CD4-positive, alpha-beta memory T cell (primary cell): ENCODE results near the gene TSHR. TPM values are rescaled to one million over a fixed set of nuclear protein-coding genes. Genes with fewer than 3 reads are reported as not detected.
A peak's percentile ranks its signal among the peaks of the same experiment; 100 is the strongest.

ENCODE experiments used
- CTCF ChIA-PET: fragments of 350-600 bp; sonication (Branson Sonifier 250); formaldehyde crosslinking; loops from one replicate; lab custom pipeline; 2021; ENCODE audit warnings: inconsistent platforms; ENCODE audit not compliant: partially characterized antibody; lab: Charles Lee
- POLR2A ChIA-PET: fragments of 350-600 bp; sonication (Branson Sonifier 250); formaldehyde crosslinking; loops from one replicate; lab custom pipeline; 2021; ENCODE audit not compliant: partially characterized antibody; lab: Charles Lee
- DNase-seq, 5 donors: peaks; one replicate each; pipeline versions ENCODE4 v3.0.0 to v3.0.0-alpha.2; 2020 to 2022; ENCODE audit warnings: mixed read lengths in 1 of 5
- H3K27ac ChIP-seq: one replicate; pipeline ENCODE4 v1.7.0; 2013; ENCODE audit warnings: low read depth, low read length
- H3K27me3 ChIP-seq: 2 replicates; pipeline ENCODE4 v1.7.0; 2013; ENCODE audit warnings: mild to moderate bottlenecking, low read length, moderate library complexity; ENCODE audit not compliant: insufficient read depth
- H3K36me3 ChIP-seq: 2 replicates; pipeline ENCODE4 v1.7.0; 2013; ENCODE audit warnings: mild to moderate bottlenecking, low read length, moderate library complexity; ENCODE audit not compliant: insufficient read depth
- H3K4me1 ChIP-seq: 2 replicates; pipeline ENCODE4 v1.7.0; 2013; ENCODE audit warnings: mild to moderate bottlenecking, low read length, moderate library complexity; ENCODE audit not compliant: insufficient read depth
- H3K4me3 ChIP-seq, 2 donors: one replicate each; pipeline ENCODE4 v1.7.0; 2013; ENCODE audit warnings: low read length in 2 of 2, mild to moderate bottlenecking in 1 of 2
- H3K9me3 ChIP-seq, 2 donors: one replicate each; pipeline ENCODE4 v1.7.0; 2013; ENCODE audit warnings: low read length in 2 of 2, control low read depth in 1 of 2; ENCODE audit not compliant: control insufficient read depth in 1 of 2
- H3K27ac Mint-ChIP-seq, 7 donors: one replicate each; pipeline ENCODE4 v1.8.0; 2020 to 2021; ENCODE audit warnings: mixed read lengths in 7 of 7, mild to moderate bottlenecking in 6 of 7, inconsistent platforms in 3 of 7, moderate library complexity in 3 of 7
- H3K27me3 Mint-ChIP-seq, 2 donors: one replicate each; pipeline ENCODE4 v1.8.0; 2020 to 2021; ENCODE audit warnings: mixed read lengths in 2 of 2
- H3K36me3 Mint-ChIP-seq, 2 donors: one replicate each; pipeline ENCODE4 v1.8.0; 2020 to 2021; ENCODE audit warnings: mixed read lengths in 2 of 2, inconsistent platforms in 1 of 2, mild to moderate bottlenecking in 1 of 2
- H3K4me1 Mint-ChIP-seq, 4 donors: one replicate each; pipeline ENCODE4 v1.8.0; 2020 to 2021; ENCODE audit warnings: mixed read lengths in 4 of 4, mild to moderate bottlenecking in 1 of 4
- H3K4me3 Mint-ChIP-seq, 8 donors: one replicate each; pipeline ENCODE4 v1.8.0; 2020 to 2021; ENCODE audit warnings: mixed read lengths in 8 of 8, mild to moderate bottlenecking in 7 of 8, moderate library complexity in 6 of 8, inconsistent platforms in 3 of 8
- H3K9me3 Mint-ChIP-seq, 8 donors: one replicate each; pipeline ENCODE4 v1.8.0; 2020 to 2021; ENCODE audit warnings: mixed read lengths in 8 of 8, mild to moderate bottlenecking in 5 of 8, inconsistent platforms in 3 of 8, moderate library complexity in 1 of 8
- intact Hi-C: fragments of 100-400 bp; cut with micrococcal nuclease; formaldehyde crosslinking; loops from one replicate; pipeline ENCODE4 v1.15.1; 2023
- polyA plus RNA-seq, 2 donors: library from polyadenylated mRNA; unstranded; fragments of 300-500 nt; fragmentation: Illumina TruSeq; gene quantifications; one replicate each; pipeline ENCODE4 v1.2.3, GENCODE V29; 2021
- total RNA-seq, 2 experiments: library from RNA; stranded (reverse); gene quantifications; one replicate each; pipeline ENCODE4 v1.2.3, GENCODE V29; 2021

The TSHR gene
- total and polyA plus RNA-seq, 4 experiments from 2014 or later = 0.09 to 0.84 (median 0.30) TPM; not detected in 1

- H3K4me1 ChIP-seq = no peaks in the 10 kb centered on the region
- no peaks in the 10 kb centered on the region for H3K27me3 ChIP-seq
- Mint-ChIP-seq H3K9me3 (no peaks in the 10 kb centered on the region), H3K36me3 (peaks cover 0 to 10% of the 10 kb centered on the region in 2 donors), H3K4me1 (no peaks in the 10 kb centered on the region), H3K27me3 (no peaks in the 10 kb centered on the region), H3K4me3 (no peak overlapping the region), H3K27ac (no peak overlapping the region)
- H3K27ac ChIP-seq = no peak overlapping the region
- intact Hi-C loops = no loop called here
- ChIA-PET CTCF (no interaction called here), POLR2A (no interaction called here)
- H3K4me3 ChIP-seq = no peak overlapping the region
- no peak for DNase-seq
- H3K36me3 ChIP-seq = no peaks in the 10 kb centered on the region
- H3K9me3 ChIP-seq = no peaks in the 10 kb centered on the region
Observed at GRCh38 chr14:81157431-81157830, 202.0 kb downstream of the TSHR start.

- no peaks in the 10 kb centered on the region for H3K36me3 ChIP-seq
- intact Hi-C loops = no loop called here
- no peak for DNase-seq
Observed at GRCh38 chr14:81161088-81161487, 205.7 kb downstream of the TSHR start.

GRCh38 chr14:81161749-81162148 is 206.3 kb downstream of the TSHR start:
- Mint-ChIP-seq H3K4me3 (no peak overlapping the region), H3K27ac (no peak overlapping the region), H3K9me3 (no peaks in the 10 kb centered on the region), H3K36me3 (no peaks in the 10 kb centered on the region), H3K4me1 (peaks cover 0 to 4% (median 0%) of the 10 kb centered on the region in 4 donors), H3K27me3 (no peaks in the 10 kb centered on the region)
- ChIA-PET CTCF (interaction anchor here (0.9 to 6.5 kb wide), 3 partner anchors 13 to 174 kb away, joined by 5 to 38 read pairs (median 5); no protein-coding TSS in a partner anchor), POLR2A (no interaction called here)
- H3K27ac ChIP-seq = no peak overlapping the region
- no peaks in the 10 kb centered on the region for H3K9me3 ChIP-seq
- no peaks in the 10 kb centered on the region for H3K27me3 ChIP-seq
- H3K36me3 ChIP-seq = no peaks in the 10 kb centered on the region
- intact Hi-C loops = no loop called here
- no peak overlapping the region for H3K4me3 ChIP-seq
- H3K4me1 ChIP-seq = no peaks in the 10 kb centered on the region
- no peak for DNase-seq

More at GRCh38 chr14:81161088-81161487, 205.7 kb downstream of the TSHR start:
- no peaks in the 10 kb centered on the region for H3K27me3 Mint-ChIP-seq
- Histone ChIP-seq H3K4me1 (no peaks in the 10 kb centered on the region), H3K4me3 (no peak overlapping the region), H3K9me3 (no peaks in the 10 kb centered on the region), H3K27me3 (no peaks in the 10 kb centered on the region), H3K27ac (no peak overlapping the region)
- CTCF ChIA-PET = interaction anchor here (1.8 to 6.5 kb wide), 2 partner anchors 164 to 174 kb away, joined by 5 to 38 read pairs; no protein-coding TSS in a partner anchor
- POLR2A ChIA-PET = no interaction called here
- no peak overlapping the region for H3K4me3 Mint-ChIP-seq
- peaks cover 0 to 4% (median 0%) of the 10 kb centered on the region in 4 donors for H3K4me1 Mint-ChIP-seq
- H3K27ac Mint-ChIP-seq = no peak overlapping the region
- H3K9me3 Mint-ChIP-seq = no peaks in the 10 kb centered on the region
- H3K36me3 Mint-ChIP-seq = no peaks in the 10 kb centered on the region

GRCh38 chr14:81162941-81163340 is 207.5 kb downstream of the TSHR start:
- Mint-ChIP-seq H3K27ac (peak overlapping the region in 1 of 7 donors; percentile 3), H3K36me3 (no peaks in the 10 kb centered on the region), H3K4me1 (peaks cover 0 to 4% (median 0%) of the 10 kb centered on the region in 4 donors), H3K9me3 (no peaks in the 10 kb centered on the region), H3K27me3 (no peaks in the 10 kb centered on the region), H3K4me3 (no peak overlapping the region)
- Histone ChIP-seq H3K4me3 (no peak overlapping the region), H3K4me1 (no peaks in the 10 kb centered on the region), H3K9me3 (no peaks in the 10 kb centered on the region), H3K27ac (no peak overlapping the region), H3K27me3 (no peaks in the 10 kb centered on the region), H3K36me3 (no peaks in the 10 kb centered on the region)
- ChIA-PET POLR2A (no interaction called here), CTCF (interaction anchor here (0.9 to 6.5 kb wide), 5 partner anchors 8 to 176 kb away, joined by 4 to 38 read pairs (median 7); no protein-coding TSS in a partner anchor)
- intact Hi-C loops = no loop called here
- DNase-seq = no peak

- no peak overlapping the region for H3K4me3 Mint-ChIP-seq
- ChIA-PET CTCF (interaction anchor here (0.8 to 6.5 kb wide), 5 partner anchors 8 to 177 kb away, joined by 3 to 38 read pairs (median 7); no protein-coding TSS in a partner anchor), POLR2A (no interaction called here)
- Histone ChIP-seq H3K27me3 (no peaks in the 10 kb centered on the region), H3K9me3 (no peaks in the 10 kb centered on the region), H3K4me1 (peaks cover 4% of the 10 kb centered on the region), H3K27ac (no peak overlapping the region), H3K4me3 (no peak overlapping the region), H3K36me3 (no peaks in the 10 kb centered on the region)
- intact Hi-C loops = no loop called here
- peaks cover 5 to 16% (median 7%) of the 10 kb centered on the region in 4 donors for H3K4me1 Mint-ChIP-seq
- no peaks in the 10 kb centered on the region for H3K9me3 Mint-ChIP-seq
- no peaks in the 10 kb centered on the region for H3K36me3 Mint-ChIP-seq
- DNase-seq = peak; percentile 16 to 46 (median 26)
- no peak overlapping the region for H3K27ac Mint-ChIP-seq
- H3K27me3 Mint-ChIP-seq = no peaks in the 10 kb centered on the region
Observed at GRCh38 chr14:81164167-81164774, 208.8 kb downstream of the TSHR start.

GRCh38 chr14:81165188-81165587 is 209.8 kb downstream of the TSHR start:
- Histone ChIP-seq H3K4me1 (peaks cover 10% of the 10 kb centered on the region), H3K27me3 (no peaks in the 10 kb centered on the region), H3K9me3 (no peaks in the 10 kb centered on the region), H3K36me3 (no peaks in the 10 kb centered on the region), H3K4me3 (no peak overlapping the region), H3K27ac (no peak overlapping the region)
- Mint-ChIP-seq H3K27me3 (no peaks in the 10 kb centered on the region), H3K4me3 (no peak overlapping the region), H3K36me3 (no peaks in the 10 kb centered on the region), H3K4me1 (peaks cover 10 to 25% (median 15%) of the 10 kb centered on the region in 4 donors), H3K27ac (peak overlapping the region in 1 of 7 donors; percentile 19), H3K9me3 (no peaks in the 10 kb centered on the region)
- DNase-seq = no peak
- ChIA-PET CTCF (interaction anchor here (1.2 to 6.5 kb wide), 2 partner anchors 105 to 168 kb away, joined by 3 to 38 read pairs; no protein-coding TSS in a partner anchor), POLR2A (no interaction called here)
- intact Hi-C loops = no loop called here

- no peaks in the 10 kb centered on the region for H3K27me3 Mint-ChIP-seq
- H3K9me3 Mint-ChIP-seq = no peaks in the 10 kb centered on the region
- no peaks in the 10 kb centered on the region for H3K36me3 ChIP-seq
- no peak overlapping the region for H3K4me3 ChIP-seq
- no peaks in the 10 kb centered on the region for H3K9me3 ChIP-seq
- no peaks in the 10 kb centered on the region for H3K36me3 Mint-ChIP-seq
- ChIA-PET CTCF (interaction anchor here (1.2 to 6.5 kb wide), 2 partner anchors 104 to 169 kb away, joined by 3 to 38 read pairs; no protein-coding TSS in a partner anchor), POLR2A (interaction anchor here (1.1 kb wide), 1 partner anchor 55 kb away, joined by 6 read pairs; the partner anchor contains the start of gene GTF2A1)
- no peaks in the 10 kb centered on the region for H3K27me3 ChIP-seq
- no peak for DNase-seq
- H3K4me1 ChIP-seq = peaks cover 16% of the 10 kb centered on the region
- no peak overlapping the region for H3K4me3 Mint-ChIP-seq
- peaks cover 14 to 34% (median 22%) of the 10 kb centered on the region in 4 donors for H3K4me1 Mint-ChIP-seq
- no peak overlapping the region for H3K27ac Mint-ChIP-seq
- intact Hi-C loops = no loop called here
- no peak overlapping the region for H3K27ac ChIP-seq
Observed at GRCh38 chr14:81166121-81166520, 210.7 kb downstream of the TSHR start.
